ENCODE data around the gene KCNC4.

Gene KCNC4

DNA sequence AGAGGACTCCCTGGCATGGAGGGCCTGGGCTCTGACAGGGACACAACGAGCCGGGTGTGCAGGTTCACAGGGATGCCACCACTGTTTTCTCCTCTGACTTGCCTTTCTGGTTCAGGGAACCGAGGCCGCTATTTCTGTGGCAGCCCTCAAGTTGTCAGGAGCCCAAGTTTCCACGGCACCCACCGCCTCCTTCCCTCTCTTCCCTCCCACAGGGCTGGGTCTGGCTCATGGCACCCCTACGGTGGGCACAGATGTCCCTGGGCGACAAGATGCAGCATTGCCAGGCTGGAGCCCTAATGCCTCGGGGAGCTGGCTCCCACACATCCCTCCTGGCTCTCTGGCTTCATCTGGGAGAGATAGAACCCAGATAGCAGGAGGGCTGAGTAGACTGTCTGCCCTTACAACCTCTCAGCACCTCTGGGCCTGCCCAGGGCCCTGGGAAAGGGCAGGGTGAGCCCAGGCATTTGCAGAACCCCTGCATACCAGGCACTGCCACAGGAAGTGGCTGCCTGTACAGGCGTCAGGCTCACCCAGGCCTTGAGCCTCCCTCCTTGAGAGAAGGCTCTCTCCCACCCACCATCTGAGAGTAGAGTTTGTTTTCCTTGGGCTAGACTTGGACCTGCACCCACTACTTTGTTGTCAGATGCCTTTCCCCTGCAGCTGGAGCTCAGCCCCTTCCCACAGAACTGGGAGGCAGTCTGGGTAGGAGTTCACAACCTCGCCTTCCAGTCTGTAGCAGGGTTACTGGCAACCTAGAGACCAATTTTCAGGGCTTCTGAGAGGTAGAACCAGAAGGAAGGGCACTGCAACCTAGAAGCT is 20.5 kb downstream of the KCNC4 start:
- DNase-seq (ENCODE audit: low read depth), result no peak

DNA sequence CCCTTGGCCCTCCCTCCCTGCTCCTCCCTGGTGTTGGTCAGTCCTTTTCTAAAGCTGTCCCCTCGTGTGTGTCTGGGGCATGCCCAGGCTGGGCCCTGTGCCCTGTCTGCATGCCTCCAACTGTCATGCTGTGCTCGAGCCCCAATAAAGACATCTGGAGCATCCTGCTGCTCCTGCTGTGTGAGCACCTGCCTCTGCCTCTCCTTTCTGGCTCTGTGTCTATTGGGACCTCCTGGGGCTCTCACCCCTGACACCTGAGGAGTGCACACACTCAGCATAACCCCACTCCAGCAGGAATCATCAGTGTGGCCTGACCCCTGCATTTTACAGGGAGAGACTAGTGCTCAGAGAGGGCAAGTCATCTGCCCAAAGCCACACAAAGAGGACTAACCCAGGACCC is 23.7 kb downstream of the KCNC4 start:
- no peak for DNase-seq (ENCODE audit: low read depth)

DNA sequence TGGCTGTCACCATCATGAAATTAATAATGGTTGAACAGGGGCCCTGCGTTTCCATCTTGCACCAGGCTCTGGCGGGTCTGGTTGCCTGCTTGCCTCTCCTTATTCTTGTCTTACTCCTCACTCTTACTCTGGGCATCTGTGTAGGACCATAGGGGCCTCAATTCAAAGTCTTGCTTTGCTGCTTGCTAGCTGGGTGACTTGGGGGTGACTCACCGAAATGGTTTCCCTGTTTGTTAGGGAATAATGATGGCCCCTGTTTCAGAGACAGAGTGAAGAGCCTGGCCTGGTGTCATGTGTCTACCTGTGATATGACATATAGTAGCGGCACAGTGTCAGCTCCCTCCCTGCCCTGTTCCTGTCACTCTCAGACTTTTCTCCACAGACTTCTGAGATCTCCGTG is 24.6 kb downstream of the KCNC4 start:
- DNase-seq (ENCODE audit: low read depth), result no peak

DNA sequence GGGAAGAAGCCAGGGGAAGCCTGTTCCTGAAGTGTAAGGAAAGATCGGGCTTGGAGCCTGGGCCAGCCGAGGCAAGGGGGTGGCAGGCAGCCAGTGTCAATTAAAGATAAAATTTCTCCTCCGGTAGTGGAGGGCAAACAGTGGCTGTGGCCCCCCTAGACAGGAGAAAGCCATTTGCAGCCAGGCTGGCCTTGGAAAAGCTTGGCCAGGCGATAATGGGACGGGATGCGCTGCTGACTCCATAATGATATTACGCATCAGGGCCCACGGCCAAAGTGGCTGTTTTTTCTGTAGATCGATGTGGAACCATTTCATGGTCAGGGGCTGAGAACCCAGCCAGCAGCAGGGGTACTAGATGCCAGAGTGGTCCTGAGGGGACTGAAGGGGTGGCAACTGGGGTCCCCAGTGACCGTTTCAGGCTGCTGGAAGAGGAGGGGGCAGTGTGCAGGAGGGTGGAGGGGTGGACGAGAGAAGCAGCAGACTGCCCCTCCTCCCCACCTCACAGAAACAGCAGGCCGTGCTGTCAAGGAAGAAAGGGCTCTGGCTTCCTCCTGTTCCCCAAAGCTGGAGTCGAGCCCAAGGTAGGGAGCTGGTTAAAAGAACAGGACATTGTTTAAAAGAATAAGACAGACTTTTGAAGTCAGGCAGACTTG is 25.2 kb downstream of the KCNC4 start:
- no peak for DNase-seq (ENCODE audit: low read depth)

DNA sequence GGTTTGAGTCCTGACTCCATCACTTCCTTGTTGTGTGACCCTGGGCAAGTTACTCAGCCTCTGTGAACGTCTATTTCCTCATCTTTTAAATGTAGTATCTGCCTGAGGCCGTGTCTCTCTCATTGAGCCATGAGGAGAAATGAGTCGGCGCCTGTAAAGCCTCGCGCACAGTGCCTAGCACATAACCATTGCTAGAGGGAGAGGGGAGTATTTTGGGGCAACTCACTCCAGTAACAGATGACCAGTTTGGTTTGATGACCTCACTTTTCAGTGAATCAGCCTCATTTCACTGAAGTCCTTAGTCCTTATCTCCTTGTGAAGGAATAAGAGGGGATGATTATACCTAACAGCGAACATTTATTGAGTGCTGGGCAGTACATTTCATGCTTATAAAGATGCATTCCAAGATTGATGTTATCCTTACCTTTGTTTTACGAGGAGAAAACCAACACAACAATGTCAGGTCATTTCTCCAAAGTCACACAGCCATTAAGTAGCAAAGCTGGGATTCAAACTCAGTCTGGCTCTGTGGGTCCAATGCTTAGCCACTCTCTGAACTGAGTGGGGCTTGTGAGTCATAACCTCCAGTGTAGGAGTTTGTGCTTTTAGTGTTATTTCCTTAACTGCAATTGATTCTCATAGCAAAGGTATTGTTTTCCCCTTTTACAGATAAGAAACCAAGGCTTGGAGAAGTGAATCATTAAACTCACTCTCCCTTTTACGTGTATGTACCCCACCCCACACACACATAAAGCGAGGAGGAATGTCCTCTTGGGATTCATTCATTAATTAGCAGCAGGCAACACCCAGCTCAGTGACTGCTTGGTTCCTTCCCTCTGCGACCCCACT is 25.9 kb downstream of the KCNC4 start:
- DNase-seq (ENCODE audit: low read depth), result peak; percentile 66

DNA sequence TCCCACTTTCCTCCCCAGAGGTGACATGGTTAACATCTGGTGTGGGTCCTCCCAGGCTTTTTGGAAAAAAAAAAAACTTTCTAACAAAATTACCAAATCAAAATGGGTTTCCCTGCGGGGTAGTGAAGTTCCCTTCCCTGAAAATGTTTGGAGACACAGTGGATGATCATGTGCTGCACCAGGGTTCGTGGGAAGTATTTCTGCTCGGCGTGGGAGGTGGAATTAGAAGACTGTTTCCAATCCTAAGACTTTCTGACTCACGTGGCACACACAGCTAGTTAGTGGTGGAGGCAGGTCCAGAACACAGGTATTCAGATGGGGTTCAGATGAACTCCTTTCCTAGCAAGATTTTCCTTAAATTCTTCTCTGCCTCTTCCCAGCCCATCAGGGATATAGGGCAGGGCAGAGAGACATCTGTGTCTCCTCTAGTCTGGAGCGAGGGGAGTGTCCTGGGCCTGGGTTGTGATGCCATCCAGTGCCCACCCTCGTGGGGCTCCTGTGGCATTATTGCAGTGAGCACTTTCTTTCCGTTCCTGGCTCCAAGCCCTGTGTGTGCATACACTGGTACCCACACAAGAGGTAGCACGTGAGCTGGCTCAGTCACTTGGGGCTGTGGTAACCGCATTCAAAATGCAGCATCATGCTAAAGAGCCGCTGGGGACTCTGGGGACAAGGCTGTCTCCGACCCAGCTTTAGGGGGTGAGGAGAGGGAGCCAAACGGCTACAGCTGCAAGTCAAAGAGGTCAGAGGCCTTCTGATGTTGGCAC is 27.5 kb downstream of the KCNC4 start:
- DNase-seq (ENCODE audit: low read depth), result no peak

DNA sequence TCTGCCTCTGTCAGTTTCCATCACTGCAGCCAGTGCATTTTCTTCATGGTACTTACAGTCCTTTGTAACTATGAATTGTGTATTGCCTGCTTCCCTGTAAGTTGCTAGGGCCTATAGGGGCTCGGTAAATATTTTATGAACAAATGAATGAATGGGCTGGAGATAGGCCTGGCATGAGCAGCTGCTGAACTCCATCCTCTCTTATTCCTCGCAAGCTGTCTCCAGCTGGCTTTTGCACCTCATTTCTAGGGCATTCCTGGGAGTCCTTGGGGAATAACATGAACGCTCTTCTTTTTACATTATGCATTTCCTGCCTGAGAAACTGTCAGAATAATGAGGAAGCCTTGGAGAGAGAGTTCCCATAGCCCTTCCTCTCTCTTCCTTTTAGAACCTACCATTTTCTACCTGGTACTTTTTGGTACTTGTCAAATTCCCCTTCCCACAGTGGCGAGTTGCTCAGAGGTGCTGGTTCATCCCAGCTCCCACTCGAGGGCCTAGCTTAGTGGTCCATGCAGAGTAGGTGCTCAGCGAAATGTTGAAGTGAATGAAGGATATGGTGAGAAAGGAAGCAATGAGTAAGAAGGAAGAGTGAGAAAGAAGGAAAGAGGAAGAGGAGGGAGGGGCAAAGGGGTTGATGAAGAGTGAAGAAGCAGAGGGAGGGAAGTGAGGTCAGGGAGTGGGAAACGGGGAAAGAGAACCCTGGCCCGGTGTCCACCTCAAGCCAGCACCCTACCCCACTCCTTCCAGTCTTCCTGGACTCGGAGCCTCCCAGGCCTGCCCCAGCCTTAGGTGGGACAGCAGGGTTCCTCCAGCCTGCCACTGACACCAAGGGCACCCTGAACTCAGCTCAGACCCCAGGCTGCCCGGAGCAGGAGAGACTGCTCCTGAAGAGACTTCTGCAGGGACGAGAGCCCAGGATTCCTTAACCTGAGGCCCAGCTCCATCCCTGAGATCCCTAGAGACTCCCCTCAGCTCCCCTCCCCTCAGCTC is 29.6 kb downstream of the KCNC4 start:
- DNase-seq (ENCODE audit: low read depth), result no peak

DNA sequence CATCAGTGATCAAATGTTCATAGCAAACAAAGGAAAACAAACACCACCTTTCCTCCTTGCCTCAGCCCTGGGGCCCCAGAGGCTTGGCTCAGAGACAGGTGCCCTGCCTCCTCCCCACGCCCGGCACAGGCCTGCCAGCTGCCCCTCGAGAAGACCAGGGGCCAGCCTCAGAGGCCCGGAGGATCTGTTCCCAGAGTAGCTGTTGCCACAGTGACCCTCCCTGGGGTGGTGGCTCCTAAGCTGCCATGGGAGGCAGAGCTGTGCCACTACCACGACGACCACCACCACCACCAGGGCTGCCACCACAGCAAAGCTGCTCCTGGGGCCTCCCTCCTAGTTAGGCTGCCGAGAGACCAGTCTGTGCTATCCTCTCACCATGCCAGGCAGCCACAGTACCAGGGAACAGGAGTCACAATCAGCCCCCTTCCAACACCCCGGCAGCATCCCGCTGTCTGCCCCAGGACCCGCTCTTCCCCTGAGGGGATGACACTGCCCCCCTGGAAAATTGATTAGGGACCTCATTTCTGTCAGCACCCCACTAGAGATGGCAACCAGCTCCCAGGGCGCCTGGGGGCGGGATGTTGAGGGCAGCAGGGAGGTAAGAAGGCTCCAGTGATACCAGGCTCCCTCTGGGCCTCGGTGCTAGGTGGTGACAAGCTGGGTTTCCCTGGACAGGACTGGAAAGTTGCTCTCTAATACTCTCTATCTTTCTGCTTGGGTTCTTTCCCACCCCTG is 30.5 kb downstream of the KCNC4 start:
- no peak for DNase-seq (ENCODE audit: low read depth)

DNA sequence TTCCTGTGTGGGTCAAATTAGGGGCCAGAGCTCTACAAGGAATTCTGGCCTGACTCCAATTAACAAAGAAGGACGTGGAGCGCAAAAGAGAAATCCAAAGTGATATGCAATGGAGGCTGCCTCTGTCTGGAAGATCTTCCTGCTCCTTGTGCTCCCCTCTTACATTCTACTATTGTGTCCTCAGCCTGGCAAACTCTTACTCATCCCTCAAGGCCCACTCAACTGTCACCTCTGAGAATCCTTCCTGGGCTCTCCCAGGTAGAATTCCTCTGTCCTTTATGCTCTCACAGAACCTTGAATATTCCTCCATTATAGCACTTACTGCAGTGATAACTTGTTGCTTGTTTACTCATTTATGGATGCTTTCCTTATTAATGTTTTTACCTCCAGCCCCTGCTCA is 31.4 kb downstream of the KCNC4 start:
- no peak for DNase-seq (ENCODE audit: low read depth)

DNA sequence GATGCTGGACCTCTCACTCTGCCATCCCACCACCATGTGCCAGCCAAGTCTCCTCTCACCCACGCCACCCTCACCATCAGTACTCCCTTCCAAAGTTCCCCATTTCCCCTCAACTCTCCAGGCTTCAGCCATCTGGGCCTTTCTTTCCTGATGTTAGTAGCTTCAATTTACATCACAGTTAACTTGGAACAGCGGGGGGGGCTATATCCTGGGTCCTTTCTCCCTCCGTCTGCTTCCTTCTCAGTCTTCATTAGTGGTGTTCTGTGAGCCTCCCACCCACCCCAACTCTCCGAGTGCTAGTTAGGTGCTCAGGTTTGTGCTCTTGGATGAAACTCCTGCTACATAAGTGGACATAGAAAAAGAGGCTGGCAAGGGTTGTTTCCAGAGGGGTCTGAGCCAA is 31.9 kb downstream of the KCNC4 start:
- DNase-seq (ENCODE audit: low read depth), result no peak

DNA sequence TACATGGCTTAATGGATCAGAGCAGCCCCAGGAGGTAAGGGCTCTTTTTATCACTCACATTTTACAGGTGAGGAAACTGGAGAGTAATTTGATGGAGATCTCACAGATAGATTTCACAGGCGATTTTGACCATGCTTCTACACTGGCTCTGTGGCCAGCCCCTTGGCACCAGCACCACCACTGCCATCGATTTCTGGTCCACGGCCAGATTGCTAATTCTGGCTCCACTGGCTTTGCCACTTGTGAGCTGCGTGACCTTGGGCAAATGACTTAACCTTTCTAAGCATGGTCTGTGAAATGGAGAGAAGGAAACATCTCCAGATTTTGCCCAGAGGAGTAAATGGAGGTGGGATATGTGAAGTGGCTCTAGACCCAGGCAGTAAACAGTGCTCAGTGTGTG is 32.6 kb downstream of the KCNC4 start:
- no peak for DNase-seq (ENCODE audit: low read depth)

DNA sequence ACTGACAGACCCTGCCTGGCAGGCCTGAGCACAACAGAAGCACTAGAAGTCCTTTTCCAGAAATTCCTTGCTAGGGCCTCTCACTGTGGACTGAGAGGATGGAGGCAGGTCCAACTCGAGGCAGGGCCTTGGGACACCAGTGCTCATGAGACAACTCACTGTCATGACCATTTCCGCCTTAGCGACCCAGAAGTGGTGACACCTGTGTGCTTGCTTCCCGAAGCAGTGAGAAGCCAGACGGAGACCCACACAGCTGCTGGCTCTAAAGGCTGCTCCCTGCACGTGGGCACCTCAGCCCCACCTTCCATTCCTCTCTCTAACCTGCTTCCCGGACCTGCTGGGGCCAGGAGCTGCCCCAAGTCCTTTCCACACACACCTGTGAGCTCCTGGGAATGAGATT is 33.0 kb downstream of the KCNC4 start:
- no peak for DNase-seq (ENCODE audit: low read depth)

DNA sequence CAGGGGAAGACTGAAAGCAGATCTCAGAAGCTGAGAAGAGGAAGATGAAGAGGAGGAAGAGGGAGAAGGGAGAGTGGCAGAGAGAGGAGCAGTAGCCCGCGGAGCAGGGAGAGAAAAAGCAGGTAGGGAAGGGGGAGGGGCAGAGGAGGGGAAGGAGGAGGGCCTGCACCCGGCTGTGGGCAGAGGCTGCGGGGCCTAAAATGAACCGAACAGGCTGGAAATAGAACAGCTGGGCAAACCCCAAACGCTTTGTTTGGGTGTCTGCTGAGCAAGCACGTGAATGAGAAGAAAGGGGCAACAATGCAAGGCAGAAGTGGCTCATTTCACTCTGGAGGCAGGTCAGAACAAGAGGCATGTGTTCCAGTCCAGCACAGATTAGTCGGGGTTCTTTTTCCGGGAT is 33.5 kb downstream of the KCNC4 start:
- DNase-seq (ENCODE audit: low read depth), result no peak

DNA sequence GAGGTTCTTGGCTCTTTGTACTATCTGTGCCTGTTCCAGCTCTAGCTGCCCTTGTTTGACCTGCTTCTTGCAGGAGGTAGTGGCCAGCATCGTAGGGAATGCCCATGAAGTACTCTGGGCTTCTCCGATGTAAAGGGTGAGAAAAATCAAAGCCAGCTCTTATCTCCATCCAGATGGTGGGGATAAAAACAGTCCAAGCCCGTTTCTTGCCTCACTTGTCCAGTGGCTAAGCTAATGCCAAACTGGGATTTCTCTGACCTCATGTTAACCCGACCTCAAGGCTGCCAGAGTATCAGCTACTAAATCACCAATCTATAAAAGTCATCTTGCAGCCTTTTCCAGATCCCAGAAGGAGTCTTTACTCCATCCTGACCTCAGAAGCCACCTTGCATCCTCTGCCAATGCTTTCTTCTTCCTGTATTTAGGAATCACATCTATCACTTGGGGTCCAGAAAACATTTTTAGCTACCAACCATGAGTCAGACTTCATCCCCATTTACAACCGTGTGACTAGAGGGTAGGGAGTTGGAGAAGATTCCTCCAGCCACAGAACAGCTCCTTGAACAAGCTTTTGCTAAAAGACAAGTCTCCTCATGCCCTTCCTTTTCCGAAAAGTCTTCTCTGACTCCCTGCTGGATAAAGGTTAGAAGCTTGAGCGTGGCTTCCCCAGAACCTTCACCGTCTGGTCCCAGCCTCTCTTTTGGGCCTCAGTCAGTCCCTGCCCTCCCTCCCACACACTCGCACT is 35.9 kb downstream of the KCNC4 start:
- peak; percentile 10 for DNase-seq (ENCODE audit: low read depth)

DNA sequence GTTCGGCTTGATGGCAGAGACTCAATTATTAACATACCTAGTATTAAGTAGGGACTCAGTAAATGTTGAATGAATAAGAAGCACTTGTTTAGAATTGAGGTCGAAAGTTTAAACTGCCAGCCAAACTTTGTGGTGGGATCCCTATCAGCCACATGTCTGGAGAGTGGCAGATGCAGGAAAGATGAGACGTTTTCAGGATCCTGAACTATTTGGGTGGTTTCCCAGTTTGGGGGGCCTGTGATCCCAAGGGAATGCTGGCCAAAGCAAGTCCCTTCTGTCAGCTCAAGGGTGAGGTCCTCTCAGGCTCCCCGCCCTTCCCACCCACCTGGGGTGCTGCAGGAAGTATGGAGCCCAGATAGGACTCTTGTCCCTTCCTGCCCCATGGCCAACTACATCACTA is 38.6 kb downstream of the KCNC4 start:
- DNase-seq (ENCODE audit: low read depth), result no peak

DNA sequence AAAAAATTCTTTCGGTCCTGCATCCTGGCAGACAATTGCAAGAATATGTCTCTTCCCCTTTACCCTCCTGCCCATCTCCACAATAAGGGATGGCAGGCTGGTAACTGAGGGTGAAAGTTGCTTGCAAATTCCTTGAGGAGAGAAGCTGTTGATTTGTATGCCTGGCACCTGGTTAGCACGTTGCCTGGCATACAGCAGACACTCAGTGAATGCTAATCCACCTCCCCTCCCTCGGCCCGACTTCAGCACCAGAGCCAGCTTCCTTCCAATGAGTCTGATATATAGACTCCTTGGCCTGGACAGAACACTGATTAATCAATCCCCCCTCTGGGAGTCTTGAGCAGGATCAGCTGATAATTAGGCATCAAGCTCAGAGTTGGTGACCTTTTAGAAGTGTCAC is 39.1 kb downstream of the KCNC4 start:
- no peak for DNase-seq (ENCODE audit: low read depth)

DNA sequence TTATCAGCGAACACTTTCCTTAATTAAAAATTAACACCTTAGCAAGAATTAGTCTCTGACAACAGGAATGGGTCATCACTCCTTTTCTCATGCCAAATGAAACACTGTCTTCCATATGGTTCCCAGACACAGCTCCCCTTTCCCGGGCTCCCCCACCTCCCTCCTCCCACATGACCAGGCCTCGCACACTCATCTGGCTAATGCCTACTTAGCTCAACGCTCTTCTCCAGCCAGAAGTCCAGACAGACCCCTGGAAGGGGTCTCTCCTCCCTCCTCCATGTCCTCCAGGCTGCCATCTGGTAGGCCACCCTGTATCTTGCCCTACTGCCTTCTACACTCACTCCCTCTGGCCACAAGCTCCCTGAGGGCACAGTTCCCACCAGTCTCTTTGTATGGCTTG is 39.9 kb downstream of the KCNC4 start:
- DNase-seq (ENCODE audit: low read depth), result no peak

DNA sequence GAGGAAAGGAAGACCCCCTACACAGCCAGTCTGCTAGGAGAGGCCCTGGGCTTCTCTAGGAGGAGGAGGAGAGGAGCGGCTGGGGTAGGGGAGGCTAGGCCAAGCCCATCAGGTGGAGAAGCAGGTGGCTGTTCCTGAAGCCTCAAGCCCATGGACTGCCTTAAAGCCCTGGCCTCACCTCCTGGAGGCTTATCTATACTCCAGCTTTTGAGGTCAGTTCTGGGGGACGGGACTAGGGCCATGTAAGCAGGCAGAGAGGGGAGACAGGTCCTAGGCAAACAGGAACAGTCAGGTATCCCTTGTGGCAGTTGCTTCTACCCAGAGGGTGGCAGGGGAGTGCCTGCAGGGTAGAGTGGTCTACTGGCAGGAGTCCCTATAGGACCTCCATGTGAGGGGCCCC is 40.6 kb downstream of the KCNC4 start:
- no peak for DNase-seq (ENCODE audit: low read depth)

DNA sequence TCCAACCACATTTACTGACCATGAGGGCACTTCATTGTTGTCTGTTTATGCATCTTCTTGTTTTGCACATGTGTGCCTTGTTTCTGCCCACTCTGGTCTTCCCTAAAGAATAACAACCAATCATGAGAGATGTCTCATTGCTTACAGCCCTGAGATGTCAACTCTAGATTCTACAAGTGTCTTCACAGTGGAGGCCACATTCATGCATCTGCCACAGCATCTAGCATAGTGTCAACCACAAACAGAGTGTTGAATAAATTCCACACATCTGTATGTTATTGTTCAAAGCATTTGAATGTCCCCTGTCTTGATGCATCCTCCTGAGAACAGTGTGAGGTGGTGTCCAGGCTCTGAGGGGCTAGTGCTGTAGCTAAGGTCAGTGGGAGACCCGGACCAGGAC is 43.1 kb downstream of the KCNC4 start:
- no peak for DNase-seq (ENCODE audit: low read depth)
